SK-N-SH (cell line): ENCODE results near the gene IRF2. TPM values are rescaled to one million over a fixed set of nuclear protein-coding genes. Genes with fewer than 3 reads are reported as not detected.

Source experiments
- CTCF ChIA-PET: fragments of 300-600, 350-600 bp; formaldehyde crosslinking; extraction: SDS; loops from one replicate; lab custom pipeline; 2021; lab: Yijun Ruan, JAX
- POLR2A ChIA-PET: fragments of 350-600 bp; sonication (Branson Sonifier 250); formaldehyde crosslinking; extraction: SDS; loops from one replicate; lab custom pipeline; 2020; ENCODE audit warnings: antibody characterized with exemption, inconsistent platforms; lab: Yijun Ruan, JAX
- DNase-seq: peaks from one replicate; pipeline ENCODE4 v3.0.0; 2012
- H2AFZ ChIP-seq: fragments of 200-600 bp; sonication (generic); 2 replicates; pipeline ENCODE4 v1.8.1; 2016; ENCODE audit warnings: antibody characterized with exemption, mild to moderate bottlenecking, low read depth
- H3F3A ChIP-seq: fragments of 200-600 bp; sonication (generic); replicated peaks from 2 replicates; pipeline ENCODE3; 2016; ENCODE audit warnings: antibody characterized with exemption, mild to moderate bottlenecking; ENCODE audit not compliant: insufficient read depth
- H3K27ac ChIP-seq, 2 experiments: fragments of 200-500 bp in 1 of 2; fragments of 200-600 bp in 1 of 2; sonication (Bioruptor generic) in 1 of 2; sonication (generic), shearing (Covaris generic) in 1 of 2; 2 replicates each; pipeline versions ENCODE4 v1.5.1 to v1.6.1; 2014 to 2016; ENCODE audit warnings: low read depth in 2 of 2, inconsistent platforms in 1 of 2, low read length in 1 of 2, mild to moderate bottlenecking in 1 of 2, mixed read lengths in 1 of 2
- H3K27me3 ChIP-seq: fragments of 200-600 bp; sonication (generic), shearing (Covaris generic); 2 replicates; pipeline ENCODE4 v1.6.1; 2016; ENCODE audit warnings: mixed run types; ENCODE audit not compliant: insufficient read depth
- H3K36me3 ChIP-seq, 2 experiments: fragments of 200-500 bp in 1 of 2; fragments of 200-600 bp in 1 of 2; sonication (Bioruptor generic) in 1 of 2; sonication (generic) in 1 of 2; replicated peaks in 1 of 2; 2 replicates each; pipeline versions ENCODE3 to v1.5.1; 2014 to 2016; ENCODE audit warnings: low read length in 1 of 2, mild to moderate bottlenecking in 1 of 2; ENCODE audit not compliant: insufficient read depth in 2 of 2, control insufficient read depth in 1 of 2
- H3K4me1 ChIP-seq, 2 experiments: fragments of 200-500 bp in 1 of 2; fragments of 200-600 bp in 1 of 2; sonication (Bioruptor generic) in 1 of 2; sonication (generic), shearing (Covaris generic) in 1 of 2; 2 replicates each; pipeline versions ENCODE4 v1.5.1 to v1.6.1; 2014 to 2016; ENCODE audit warnings: low read depth in 1 of 2, low read length in 1 of 2, mixed run types in 1 of 2; ENCODE audit not compliant: insufficient read depth in 2 of 2, control insufficient read depth in 1 of 2
- H3K4me2 ChIP-seq: fragments of 200-600 bp; sonication (generic), shearing (Covaris generic); 2 replicates; pipeline ENCODE4 v1.6.1; 2017; ENCODE audit warnings: mixed run types
- H3K4me3 ChIP-seq, 2 experiments: fragments of 200-500 bp in 1 of 2; fragments of 200-600 bp in 1 of 2; sonication (Bioruptor generic) in 1 of 2; sonication (generic), shearing (Covaris generic) in 1 of 2; 2 replicates each; pipeline versions ENCODE4 v1.5.1 to v1.8.1; 2014 to 2016; ENCODE audit warnings: low read depth in 2 of 2, inconsistent platforms in 1 of 2, low read length in 1 of 2, mild to moderate bottlenecking in 1 of 2, mixed read lengths in 1 of 2, moderate library complexity in 1 of 2
- H3K79me2 ChIP-seq: fragments of 200-600 bp; sonication (generic); 2 replicates; pipeline ENCODE4 v1.8.1; 2017; ENCODE audit warnings: mild to moderate bottlenecking; ENCODE audit not compliant: insufficient read depth
- H3K9ac ChIP-seq: fragments of 200-600 bp; sonication (generic); 2 replicates; pipeline ENCODE4 v1.6.1; 2017; ENCODE audit warnings: mixed run types
- H3K9me2 ChIP-seq: fragments of 200-600 bp; sonication (generic); 2 replicates; pipeline ENCODE4 v1.6.1; 2017; ENCODE audit warnings: mixed run types
- H3K9me3 ChIP-seq: fragments of 200-600 bp; sonication (generic); 2 replicates; pipeline ENCODE4 v1.6.1; 2017; ENCODE audit warnings: mixed run types, mild to moderate bottlenecking, moderate library complexity
- H4K20me1 ChIP-seq: fragments of 200-600 bp; sonication (generic); 2 replicates; pipeline ENCODE4 v1.6.1; 2017; ENCODE audit warnings: mild to moderate bottlenecking, mixed run types; ENCODE audit not compliant: insufficient read depth
- CHD2 ChIP-seq: fragments of 150-350 bp; IDR thresholded peaks from 2 replicates; pipeline ENCODE4 v1.6.1; 2018; ENCODE audit warnings: low read length; ENCODE audit not compliant: partially characterized antibody
- EP300 ChIP-seq, 2 experiments: IDR thresholded peaks; 2 replicates each; pipeline versions ENCODE4 v1.4.0 to v1.6.1; 2012; ENCODE audit warnings: borderline replicate concordance in 1 of 2, low read depth in 1 of 2, low read length in 1 of 2
- EZH2phosphoT487 ChIP-seq: fragments of 200-600 bp; sonication (generic); IDR thresholded peaks from 2 replicates; pipeline ENCODE4 v1.6.1; 2017; ENCODE audit warnings: low read depth, mixed run types, mild to moderate bottlenecking, antibody characterized with exemption, moderate library complexity, borderline replicate concordance
- FOSL2 ChIP-seq: IDR thresholded peaks from 2 replicates; pipeline ENCODE4 v1.4.0; 2012; ENCODE audit warnings: low read depth, mild to moderate bottlenecking, moderate library complexity, borderline replicate concordance
- FOXJ3 ChIP-seq: sonication (generic); formaldehyde crosslinking; IDR thresholded peaks from 2 replicates; pipeline ENCODE4 v1.5.1; 2020; ENCODE audit warnings: mild to moderate bottlenecking, missing genetic modification reagents
- GABPA ChIP-seq: IDR thresholded peaks from 2 replicates; pipeline ENCODE4 v1.4.0; 2012; ENCODE audit warnings: low read depth, mild to moderate bottlenecking
- GATA2 ChIP-seq: sonication (generic); formaldehyde crosslinking; IDR thresholded peaks from 2 replicates; pipeline ENCODE4 v1.5.0; 2020; ENCODE audit warnings: mild to moderate bottlenecking, missing genetic modification reagents
- JUND ChIP-seq: IDR thresholded peaks from 2 replicates; pipeline ENCODE4 v1.4.0; 2012
- MEF2A ChIP-seq: IDR thresholded peaks from 2 replicates; pipeline ENCODE4 v1.4.0; 2012; ENCODE audit warnings: low read depth, borderline replicate concordance
- NFIC ChIP-seq: IDR thresholded peaks from 2 replicates; pipeline ENCODE4 v1.4.0; 2012; ENCODE audit warnings: borderline replicate concordance
- PBX3 ChIP-seq: IDR thresholded peaks from 2 replicates; pipeline ENCODE4; 2012
- RAD21 ChIP-seq: IDR thresholded peaks from 2 replicates; pipeline ENCODE4 v1.6.1; 2012; ENCODE audit warnings: mild to moderate bottlenecking, low read length
- RFX5 ChIP-seq: IDR thresholded peaks from 2 replicates; pipeline ENCODE4 v1.6.1; 2012; ENCODE audit warnings: mild to moderate bottlenecking, improper control_type of control experiment, low read length
- RXRA ChIP-seq: IDR thresholded peaks from 2 replicates; pipeline ENCODE4 v1.4.0; 2012; ENCODE audit warnings: low read depth, mild to moderate bottlenecking, borderline replicate concordance
- SMC3 ChIP-seq: IDR thresholded peaks from 2 replicates; pipeline ENCODE4 v1.6.1; 2012; ENCODE audit warnings: low read depth, low read length, improper control_type of control experiment
- TCF12 ChIP-seq: IDR thresholded peaks from 2 replicates; pipeline ENCODE4 v1.4.0; 2012
- TEAD4 ChIP-seq: IDR thresholded peaks from 2 replicates; pipeline ENCODE4 v1.4.0; 2012; ENCODE audit warnings: mild to moderate bottlenecking, borderline replicate concordance; ENCODE audit not compliant: insufficient read depth
- YY1 ChIP-seq: IDR thresholded peaks from 2 replicates; pipeline ENCODE4 v1.4.0; 2012; ENCODE audit warnings: low read depth, mild to moderate bottlenecking
- ZBTB33 ChIP-seq: IDR thresholded peaks from 2 replicates; pipeline ENCODE4 v1.4.0; 2012; ENCODE audit warnings: low read depth, borderline replicate concordance
- WGBS: methylation state at CpG from one replicate; pipeline ENCODE4 v1.1.6; 2017; ENCODE audit warnings: low lambda C conversion rate; 5-methylcytosine and 5-hydroxymethylcytosine counted together
- polyA plus RNA-seq, 3 experiments: library from polyadenylated mRNA; depleted of rRNA; stranded (reverse); fragments of >200 nt; gene quantifications; 2 replicates each; pipeline ENCODE4 v1.2.3, GENCODE V29; 2012

IRF2 gene
- polyA plus RNA-seq, 1 of the 3 experiments (the other 2 are of a cell fraction), result 23.3 TPM

GRCh38 chr4:184450045-184450444, 24.3 kb downstream of the IRF2 start:
- no peak for DNase-seq
- peaks cover 89% of the 10 kb centered on the region for H3K79me2 ChIP-seq
- WGBS, result 46% methylated on average over 5 of the region's 5 CpGs
- no peaks in the 10 kb centered on the region for H3K9me3 ChIP-seq
- ChIA-PET CTCF (interaction anchor here (1.0 to 1.5 kb wide), 2 partner anchors 13 to 186 kb away, joined by 3 read pairs; no protein-coding TSS in a partner anchor), POLR2A (no interaction called here)
- TF ChIP-seq EZH2phosphoT487, result no peak
- 0 out of 2 replicates have a peak, but pooled peaks have one; percentile 28 for TF ChIP-seq MEF2A
- peak; percentile 22; the same call in 1 of the 2 replicates for TF ChIP-seq TCF12
- peak; percentile 44 for TF ChIP-seq JUND
- TF ChIP-seq FOSL2, result peak; percentile 72; the same call in 1 of the 2 replicates
- TF ChIP-seq SMC3, result no peak
- no peak for TF ChIP-seq CHD2
- no peak for TF ChIP-seq EP300 (IDR thresholded peaks at IDR 0.05; ENCODE audit: borderline replicate concordance in 1 of 2, low read depth in 1 of 2, low read length in 1 of 2)
- TF ChIP-seq ZBTB33, result no peak
- TF ChIP-seq RFX5, result no peak
- TF ChIP-seq YY1, result no peak
- TF ChIP-seq PBX3, result 0 out of 2 replicates have a peak, but pooled peaks have one; percentile 16
- peak; percentile 53; the same call in 1 of the 2 replicates for TF ChIP-seq NFIC
- H3K36me3 ChIP-seq, result peaks cover 0 to 5% of the 10 kb centered on the region in 2 experiments
- H3F3A ChIP-seq, result no peaks in the 10 kb centered on the region
- no peaks in the 10 kb centered on the region for H3K9me2 ChIP-seq
- no peak overlapping the region for H3K4me3 ChIP-seq
- peaks cover 34 to 56% of the 10 kb centered on the region in 2 experiments; a peak in 3 of 4 replicates for H3K4me1 ChIP-seq
- H3K27ac ChIP-seq, result peak overlapping the region; percentile 58 to 95
- peaks cover 10% of the 10 kb centered on the region; the same call in 1 of the 2 replicates for H4K20me1 ChIP-seq
- no peak overlapping the region for H3K9ac ChIP-seq
- no peak overlapping the region for H2AFZ ChIP-seq
- no peaks in the 10 kb centered on the region for H3K27me3 ChIP-seq
- peak overlapping the region; percentile 4; the same call in 1 of the 2 replicates for H3K4me2 ChIP-seq

- Histone ChIP-seq H3K4me3 (no peak overlapping the region), H3K27me3 (no peaks in the 10 kb centered on the region)
- no peak for TF ChIP-seq NFIC
- TF ChIP-seq EZH2phosphoT487, result no peak
- no peak for TF ChIP-seq YY1
- TF ChIP-seq RXRA, result no peak
- TF ChIP-seq TEAD4, result no peak
- no peak for TF ChIP-seq FOXJ3 (CRISPR knock-in tag)
- TF ChIP-seq FOSL2, result no peak
- TF ChIP-seq CHD2, result no peak
- no peak for TF ChIP-seq GATA2 (CRISPR knock-in tag)
- no peak for TF ChIP-seq RAD21
- TF ChIP-seq GABPA, result no peak
- TF ChIP-seq, all 33 proteins: peak for 0
- Histone ChIP-seq H3K9me3 (no peaks in the 10 kb centered on the region), H3K4me1 (peaks cover 36 to 56% of the 10 kb centered on the region in 2 experiments; a peak in 3 of 4 replicates), H3K36me3 (peaks cover 0 to 5% of the 10 kb centered on the region in 2 experiments), H3F3A (no peaks in the 10 kb centered on the region), H3K27ac (no peak overlapping the region), H2AFZ (no peak overlapping the region), H3K9me2 (no peaks in the 10 kb centered on the region), H3K4me2 (no peak overlapping the region), H4K20me1 (peaks cover 18% of the 10 kb centered on the region; the same call in 1 of the 2 replicates), H3K9ac (no peak overlapping the region), H3K79me2 (peaks cover 89% of the 10 kb centered on the region)
- 85% methylated on average over 10 of the region's 10 CpGs for WGBS
- no peak for DNase-seq
- CTCF ChIA-PET, result no interaction called here
- POLR2A ChIA-PET, result no interaction called here
These were observed 25.5 kb downstream of the IRF2 start for GRCh38 chr4:184448821-184449220.
